Neuronal stem cell (in vitro differentiated cells): Measurements from ENCODE around the gene GALNT12.

Source experiments
- DNase-seq: peaks from one replicate; pipeline ENCODE4 v3.0.0-alpha.2; 2013; ENCODE audit warnings: low spot score
- H2AFZ ChIP-seq: one replicate; pipeline ENCODE4 v1.6.1; 2013; ENCODE audit warnings: mild to moderate bottlenecking, low read length, inconsistent platforms
- H2AK5ac ChIP-seq: 2 replicates; pipeline ENCODE4 v1.6.1; 2013; ENCODE audit warnings: low read depth, mild to moderate bottlenecking, inconsistent platforms, low read length, moderate library complexity, mixed read lengths
- H2BK120ac ChIP-seq: 2 replicates; pipeline ENCODE4 v1.6.1; 2013; ENCODE audit warnings: low read depth, mild to moderate bottlenecking, inconsistent platforms, low read length, moderate library complexity, mixed read lengths
- H2BK12ac ChIP-seq: one replicate; pipeline ENCODE4 v1.6.1; 2013; ENCODE audit warnings: low read length, inconsistent platforms
- H2BK15ac ChIP-seq: 2 replicates; pipeline ENCODE4 v1.6.1; 2013; ENCODE audit warnings: mild to moderate bottlenecking, low read length, inconsistent platforms, mixed read lengths
- H2BK5ac ChIP-seq: one replicate; pipeline ENCODE4 v1.6.1; 2013; ENCODE audit warnings: inconsistent platforms, mild to moderate bottlenecking, low read length, moderate library complexity
- H3K14ac ChIP-seq: one replicate; pipeline ENCODE4 v1.6.1; 2013; ENCODE audit warnings: low read length, inconsistent platforms
- H3K18ac ChIP-seq: 2 replicates; pipeline ENCODE4 v1.6.1; 2013; ENCODE audit warnings: low read length, inconsistent platforms
- H3K23ac ChIP-seq: 2 replicates; pipeline ENCODE4 v1.6.1; 2013; ENCODE audit warnings: low read depth, mild to moderate bottlenecking, mixed read lengths, low read length, inconsistent platforms; ENCODE audit not compliant: poor library complexity
- H3K27ac ChIP-seq: replicated peaks from 3 replicates; pipeline ENCODE4 v1.5.1; 2013; ENCODE audit warnings: low read length, inconsistent platforms
- H3K27me3 ChIP-seq, 3 experiments: 2 replicates each; pipeline ENCODE4 v1.6.1; 2013; ENCODE audit warnings: low read length in 3 of 3, mild to moderate bottlenecking in 2 of 3, inconsistent platforms in 1 of 3, low read depth in 1 of 3, mixed read lengths in 1 of 3, moderate library complexity in 1 of 3; ENCODE audit not compliant: control insufficient read depth in 3 of 3, insufficient read depth in 3 of 3
- H3K36me3 ChIP-seq, 2 donors: replicated peaks in 1 of 2; 2 replicates each; pipeline ENCODE4 v1.6.1; 2013; ENCODE audit warnings: low read length in 2 of 2; ENCODE audit not compliant: control insufficient read depth in 2 of 2, insufficient read depth in 2 of 2
- H3K4ac ChIP-seq: 2 replicates; pipeline ENCODE4 v1.6.1; 2013; ENCODE audit warnings: inconsistent platforms, mild to moderate bottlenecking, low read length, moderate library complexity
- H3K4me1 ChIP-seq, 2 donors: 1 replicate in 1 of 2; 2 replicates in 1 of 2; pipeline ENCODE4 v1.6.1; 2013; ENCODE audit warnings: low read length in 2 of 2, low read depth in 1 of 2; ENCODE audit not compliant: control insufficient read depth in 2 of 2, insufficient read depth in 1 of 2
- H3K4me2 ChIP-seq: one replicate; pipeline ENCODE4 v1.6.1; 2013; ENCODE audit warnings: mild to moderate bottlenecking, low read length, inconsistent platforms; ENCODE audit not compliant: insufficient read depth, poor library complexity, severe bottlenecking
- H3K4me3 ChIP-seq, 2 donors: 2 replicates each; pipeline ENCODE4 v1.5.1; 2013; ENCODE audit warnings: low read length in 2 of 2, mild to moderate bottlenecking in 2 of 2, inconsistent platforms in 1 of 2, moderate library complexity in 1 of 2
- H3K79me1 ChIP-seq: one replicate; pipeline ENCODE4 v1.6.1; 2013; ENCODE audit warnings: low read depth, mild to moderate bottlenecking, inconsistent platforms, low read length, moderate library complexity
- H3K9ac ChIP-seq: one replicate; pipeline ENCODE4 v1.6.1; 2013; ENCODE audit warnings: mild to moderate bottlenecking, low read depth, low read length, inconsistent platforms; ENCODE audit not compliant: poor library complexity
- H3K9me3 ChIP-seq, 2 donors: replicated peaks in 1 of 2; 2 replicates each; pipeline versions ENCODE3 to v1.6.1; 2013; ENCODE audit warnings: low read length in 2 of 2, mild to moderate bottlenecking in 2 of 2, inconsistent platforms in 1 of 2, low read depth in 1 of 2, mixed read lengths in 1 of 2, moderate library complexity in 1 of 2; ENCODE audit not compliant: control insufficient read depth in 2 of 2, insufficient read depth in 1 of 2
- H4K8ac ChIP-seq: one replicate; pipeline ENCODE4 v1.6.1; 2013; ENCODE audit warnings: low read depth, mild to moderate bottlenecking, inconsistent platforms, low read length, moderate library complexity
- H4K91ac ChIP-seq: one replicate; pipeline ENCODE4 v1.6.1; 2013; ENCODE audit warnings: low read length, low read depth, mild to moderate bottlenecking, inconsistent platforms; ENCODE audit not compliant: poor library complexity
- WGBS, 2 donors: extraction: QIAGEN DNeasy Blood & Tissue Kit; methylation state at CpG; one replicate each; pipeline ENCODE4 v1.1.7; 2013; ENCODE audit warnings: missing lambda C conversion rate in 2 of 2, mixed read lengths in 1 of 2; ENCODE audit not compliant: insufficient read length in 2 of 2, insufficient replicate concordance in 1 of 2; ENCODE audit errors: extremely low coverage in 2 of 2; 5-methylcytosine and 5-hydroxymethylcytosine counted together

The GALNT12 gene

GRCh38 chr9:98807814-98808195 lies 335 bp downstream of the GALNT12 start:
- no peaks in the 10 kb centered on the region for H3K36me3 ChIP-seq
- no peak overlapping the region for H2BK15ac ChIP-seq
- H2BK5ac ChIP-seq = no peak overlapping the region
- no peak overlapping the region for H3K4ac ChIP-seq
- peak overlapping the region; percentile 93 for H2AFZ ChIP-seq
- no peak overlapping the region for H4K8ac ChIP-seq
- H3K27ac ChIP-seq = no peak overlapping the region
- H2BK120ac ChIP-seq = no peak overlapping the region
- no peak overlapping the region for H2AK5ac ChIP-seq
- H3K23ac ChIP-seq = peak overlapping the region; percentile 32
- H3K4me3 ChIP-seq = peak overlapping the region; percentile 54 to 89
- peaks cover 0 to 64% (median 0%) of the 10 kb centered on the region in 3 experiments for H3K27me3 ChIP-seq
- no CpG with 5 or more reads among the region's 46 CpGs for WGBS, 2 donors
- H4K91ac ChIP-seq = no peak overlapping the region
- DNase-seq = no peak
- no peaks in the 10 kb centered on the region for H3K9me3 ChIP-seq
- H3K14ac ChIP-seq = no peak overlapping the region
- H3K9ac ChIP-seq = peak overlapping the region; percentile 90
- no peaks in the 10 kb centered on the region for H3K79me1 ChIP-seq
- H3K4me1 ChIP-seq = peaks cover 16 to 21% of the 10 kb centered on the region in 2 donors
- H3K4me2 ChIP-seq = peak overlapping the region; percentile 95
- no peak overlapping the region for H2BK12ac ChIP-seq
- H3K18ac ChIP-seq = peak overlapping the region; percentile 95

- no peak overlapping the region for H4K8ac ChIP-seq
- H3K4ac ChIP-seq = no peak overlapping the region
- peak overlapping the region; percentile 42 for H3K14ac ChIP-seq
- peak overlapping the region; percentile 30 for H2AK5ac ChIP-seq
- no peak overlapping the region for H3K27ac ChIP-seq
- H3K36me3 ChIP-seq = no peaks in the 10 kb centered on the region
- H2BK5ac ChIP-seq = no peak overlapping the region
- H2BK120ac ChIP-seq = no peak overlapping the region
- no CpG with 5 or more reads among the region's 17 CpGs for WGBS, 2 donors
- H3K4me1 ChIP-seq = peaks cover 16 to 21% of the 10 kb centered on the region in 2 donors
- no peak overlapping the region for H2BK12ac ChIP-seq
- H3K27me3 ChIP-seq = peaks cover 0 to 58% (median 0%) of the 10 kb centered on the region in 3 experiments
- no peaks in the 10 kb centered on the region for H3K79me1 ChIP-seq
- H3K4me2 ChIP-seq = peak overlapping the region; percentile 95
- peak overlapping the region; percentile 24 for H3K9ac ChIP-seq
- H4K91ac ChIP-seq = no peak overlapping the region
- H3K18ac ChIP-seq = peak overlapping the region; percentile 1
- peak overlapping the region; percentile 54 to 89 for H3K4me3 ChIP-seq
- no peaks in the 10 kb centered on the region for H3K9me3 ChIP-seq
- no peak overlapping the region for H2BK15ac ChIP-seq
- H3K23ac ChIP-seq = peak overlapping the region; percentile 62
- DNase-seq = no peak
- peak overlapping the region; percentile 93 for H2AFZ ChIP-seq
These were observed 943 bp downstream of the GALNT12 start for GRCh38 chr9:98808411-98808815.

DNA sequence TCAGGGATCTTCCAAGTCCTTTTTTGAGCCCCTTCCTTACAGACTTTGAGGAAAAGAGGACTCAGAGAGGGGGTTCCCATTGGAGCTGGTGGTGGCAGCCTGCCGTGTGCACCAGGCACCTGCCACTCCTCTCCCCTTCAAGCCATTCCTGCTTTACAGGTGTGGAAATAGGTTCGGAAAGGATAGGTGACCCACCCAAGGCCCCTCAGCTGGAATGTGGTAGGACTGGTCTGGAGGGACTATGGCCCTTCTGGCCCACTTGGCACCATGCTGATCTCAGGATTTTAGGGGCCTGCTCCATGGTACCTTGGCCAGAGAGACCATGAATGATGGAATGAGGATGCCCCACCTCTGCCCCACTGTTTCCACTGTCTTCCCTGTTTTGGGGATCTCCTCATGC lies 1.4 kb downstream of the GALNT12 start:
- Histone ChIP-seq H2BK5ac (no peak overlapping the region), H3K9me3 (no peaks in the 10 kb centered on the region), H2AK5ac (peak overlapping the region; percentile 9), H2AFZ (no peak overlapping the region), H3K4me2 (no peak overlapping the region), H3K18ac (no peak overlapping the region), H3K4ac (no peak overlapping the region), H3K4me3 (no peak overlapping the region), H3K9ac (no peak overlapping the region), H3K14ac (no peak overlapping the region), H3K36me3 (no peaks in the 10 kb centered on the region), H3K27me3 (peaks cover 0 to 53% (median 0%) of the 10 kb centered on the region in 3 experiments), H2BK12ac (no peak overlapping the region), H4K91ac (no peak overlapping the region), H3K4me1 (peaks cover 16 to 21% of the 10 kb centered on the region in 2 donors), H2BK15ac (no peak overlapping the region), H2BK120ac (no peak overlapping the region), H4K8ac (no peak overlapping the region), H3K27ac (no peak overlapping the region), H3K79me1 (no peaks in the 10 kb centered on the region), H3K23ac (no peak overlapping the region)
- WGBS, 2 donors = no CpG with 5 or more reads among the region's 2 CpGs
- no peak for DNase-seq

DNA sequence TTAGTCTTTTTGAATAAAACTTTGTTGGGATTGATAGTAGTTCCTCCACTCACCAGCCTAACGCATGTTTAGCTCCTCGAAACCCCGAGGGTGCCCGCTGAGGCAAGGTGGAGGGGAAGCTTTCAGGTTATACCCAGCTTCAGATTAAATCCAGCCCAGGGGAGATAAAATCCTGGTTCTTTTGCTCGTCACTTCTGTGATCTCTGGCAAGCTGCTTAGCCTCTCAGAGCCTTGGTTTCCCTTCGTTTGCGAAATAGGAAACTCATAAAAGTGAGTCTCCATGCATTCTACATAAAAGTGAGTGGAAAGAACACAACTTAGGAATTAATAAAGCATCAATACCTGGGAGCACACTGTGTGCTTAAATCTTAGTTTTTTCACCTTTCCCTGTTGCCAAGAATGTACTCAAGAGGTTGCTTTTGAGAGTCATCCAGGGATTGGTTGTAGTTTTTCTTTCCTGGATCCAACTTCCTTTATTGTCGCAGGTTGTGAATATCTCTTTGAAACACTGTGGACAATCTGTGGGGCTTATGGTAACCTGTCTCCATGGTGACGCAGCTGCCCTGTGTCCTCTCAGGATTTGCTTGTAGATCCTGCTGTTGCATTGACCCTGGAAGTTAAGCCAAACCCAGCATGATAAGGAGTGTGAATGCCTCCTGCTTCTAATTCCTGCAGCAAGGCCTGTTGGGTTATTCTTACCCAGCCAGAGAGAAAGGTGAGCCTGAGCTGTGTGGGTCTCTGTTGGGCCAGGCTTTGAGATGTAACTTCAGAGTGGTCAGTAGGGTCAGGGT lies 2.0 kb downstream of the GALNT12 start:
- no CpG with 5 or more reads among the region's 9 CpGs for WGBS, 2 donors
- peak; percentile 55 for DNase-seq

More for the DNA sequence above, 2.0 kb downstream of the GALNT12 start:
- Histone ChIP-seq H4K91ac (no peak overlapping the region), H3K9me3 (no peaks in the 10 kb centered on the region), H3K36me3 (no peaks in the 10 kb centered on the region), H4K8ac (no peak overlapping the region), H2BK5ac (no peak overlapping the region), H3K4ac (no peak overlapping the region), H3K14ac (no peak overlapping the region), H3K18ac (no peak overlapping the region), H2AK5ac (no peak overlapping the region), H3K4me1 (peaks cover 16 to 21% of the 10 kb centered on the region in 2 donors), H3K27me3 (peaks cover 0 to 47% (median 0%) of the 10 kb centered on the region in 3 experiments), H3K23ac (no peak overlapping the region), H2BK120ac (no peak overlapping the region), H3K4me3 (no peak overlapping the region), H3K79me1 (no peaks in the 10 kb centered on the region), H2BK15ac (no peak overlapping the region), H2AFZ (peak overlapping the region; percentile 9), H3K4me2 (peak overlapping the region; percentile 12), H3K9ac (no peak overlapping the region), H2BK12ac (no peak overlapping the region), H3K27ac (peak overlapping the region; percentile 66)
